HT1080 (cell line): Measurements from ENCODE around the gene ELOA. TPM values are rescaled to one million over a fixed set of nuclear protein-coding genes. Genes with fewer than 3 reads are reported as not detected.
"Not testable (repeated sequence)": the region's sequence is repeated elsewhere in the genome, so short reads cannot be mapped to it uniquely, and the experiment has no call there.

Source experiments
- DNase-seq: peaks from one replicate; pipeline ENCODE4 v3.0.0-alpha.2; 2015; ENCODE audit warnings: low read depth
- total RNA-seq: library from RNA; depleted of rRNA; stranded (reverse); fragments of >200 nt; shearing (Covaris generic); gene quantifications from 2 replicates; pipeline ENCODE4 v1.2.3, GENCODE V29; 2014

ELOA gene
- total RNA-seq, 1 experiment from 2014 or later = 105 TPM

DNA sequence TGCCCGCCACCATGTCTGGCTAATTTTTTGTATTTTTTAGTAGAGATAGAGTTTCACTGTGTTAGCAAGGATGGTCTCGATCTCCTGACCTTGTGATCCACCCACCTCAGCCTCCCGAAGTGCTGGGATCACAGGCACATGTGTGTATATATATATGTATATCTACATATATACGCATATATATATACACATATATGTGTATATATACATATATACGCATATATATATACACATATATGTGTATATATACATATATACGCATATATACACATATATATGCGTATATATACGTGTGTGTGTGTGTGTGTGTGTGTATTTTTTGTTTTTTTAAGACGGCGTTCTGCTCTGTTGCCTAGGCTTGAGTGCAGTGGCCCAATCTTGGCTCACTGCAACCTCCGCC, 39.9 kb downstream of the ELOA start:
- DNase-seq = not testable (repeated sequence)

- no peak for DNase-seq
Measured at GRCh38 chr1:23784846-23785245, 41.6 kb downstream of the ELOA start.

- DNase-seq = no peak
Measured at GRCh38 chr1:23787701-23788100, 44.4 kb downstream of the ELOA start.

GRCh38 chr1:23788695-23789094, 45.4 kb downstream of the ELOA start:
- DNase-seq = no peak

GRCh38 chr1:23790696-23791515, 47.6 kb downstream of the ELOA start, which contains the start of gene LYPLA2:
TSS of gene LYPLA2 (plus strand) at chr1:23791145. CDS start at chr1:23792683, 1,538 bp downstream.
- peak; percentile 90 for DNase-seq

DNA sequence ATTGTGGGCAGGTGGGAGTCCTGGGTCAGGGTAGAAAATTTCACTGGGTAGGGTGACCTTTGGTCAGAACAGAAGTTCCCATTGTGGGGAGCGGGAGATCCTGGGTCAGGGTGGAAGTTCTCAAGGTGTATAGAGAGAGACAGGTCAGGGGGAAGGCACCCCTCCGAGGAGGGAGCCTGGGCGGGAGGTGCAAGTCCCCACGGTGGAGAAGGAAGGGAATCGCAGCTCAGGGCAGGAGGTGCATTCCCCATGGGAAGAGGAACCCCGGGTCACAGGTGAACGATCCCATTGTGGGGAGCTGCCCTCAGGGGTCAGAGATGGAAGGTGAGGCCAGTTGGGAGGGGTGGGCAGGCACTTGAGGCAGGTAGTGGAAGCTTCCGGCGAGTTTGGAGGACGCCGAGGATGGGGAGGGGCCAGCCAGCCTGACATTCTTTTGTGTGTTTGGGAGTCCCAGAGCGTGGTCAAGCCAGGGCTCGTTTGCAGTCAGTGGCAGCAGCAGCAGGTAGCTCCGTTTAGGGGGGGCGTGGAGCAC, 48.3 kb downstream of the ELOA start:
- no peak for DNase-seq

DNA sequence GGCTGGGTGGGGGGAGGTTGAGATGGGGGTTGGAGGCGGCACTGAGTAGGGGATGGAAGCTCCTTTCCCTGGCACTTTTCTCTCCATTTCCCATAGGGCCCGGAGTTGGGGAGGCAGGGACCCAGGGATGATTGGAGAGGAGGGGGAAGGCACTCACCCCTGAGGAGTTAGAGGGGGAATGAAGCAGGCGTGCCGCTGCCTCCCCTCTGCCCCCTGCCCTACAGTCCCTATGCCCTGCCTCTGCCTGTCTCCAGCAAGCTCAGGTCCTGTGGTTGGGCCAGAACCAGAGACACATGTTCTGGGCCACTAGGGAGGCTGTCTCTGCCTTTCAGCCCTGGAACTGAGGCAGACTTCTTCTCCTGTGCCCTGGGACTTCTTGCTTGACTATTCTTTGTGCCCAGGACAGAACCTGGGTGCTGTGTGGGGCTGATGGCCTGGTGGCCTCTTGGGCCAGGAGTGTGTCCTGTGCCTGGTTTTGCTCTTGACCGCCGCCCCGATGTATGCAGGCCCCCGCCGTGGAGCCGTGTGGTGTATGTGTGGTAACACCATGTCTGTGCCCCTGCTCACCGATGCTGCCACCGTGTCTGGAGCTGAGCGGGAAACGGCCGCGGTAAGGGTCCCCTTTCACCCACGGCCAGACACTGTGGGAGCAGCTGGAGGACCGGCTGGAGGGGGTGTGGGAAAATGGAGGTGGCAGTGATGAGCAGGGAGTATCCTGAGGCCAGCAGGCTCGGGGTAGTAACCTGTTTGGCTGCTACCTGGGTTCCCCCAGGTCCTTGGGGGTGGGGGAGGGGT, 49.1 kb downstream of the ELOA start:
- DNase-seq = no peak

DNA sequence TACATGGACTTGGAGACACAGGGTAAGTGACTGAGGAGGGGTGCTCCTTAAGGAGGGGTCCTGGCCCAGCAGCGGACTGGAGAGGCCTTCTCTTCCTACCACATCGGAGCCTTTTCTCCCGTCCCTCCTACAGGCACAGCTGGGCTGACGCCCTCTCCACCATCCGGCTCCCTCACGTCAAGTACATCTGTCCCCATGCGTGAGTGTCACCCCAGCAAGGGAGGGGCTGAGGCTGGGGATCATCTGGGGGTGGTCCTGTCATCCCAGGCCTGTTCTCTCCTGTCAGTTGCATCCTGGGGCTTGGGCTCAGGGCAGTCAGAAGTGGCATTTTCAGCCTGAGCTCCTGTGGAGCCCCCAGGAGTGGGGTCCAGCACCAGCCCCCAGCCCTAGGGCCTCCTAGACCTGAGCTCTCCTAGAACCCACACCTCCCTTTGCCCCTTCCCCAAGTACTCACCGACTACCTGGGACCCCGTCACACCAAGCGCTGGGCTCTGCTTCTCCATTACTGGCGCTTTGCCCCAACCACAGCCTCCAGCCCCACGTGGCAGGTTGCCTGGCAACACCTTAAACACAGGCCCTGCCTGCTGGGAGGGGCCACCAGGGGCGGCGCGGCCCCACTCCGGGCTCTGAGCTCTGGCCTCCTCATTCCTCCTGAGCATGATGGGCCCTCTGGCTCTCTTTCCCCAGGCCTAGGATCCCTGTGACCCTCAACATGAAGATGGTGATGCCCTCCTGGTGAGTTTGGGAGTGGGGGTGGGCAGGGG, 49.9 kb downstream of the ELOA start:
- DNase-seq = peak; percentile 70

DNA sequence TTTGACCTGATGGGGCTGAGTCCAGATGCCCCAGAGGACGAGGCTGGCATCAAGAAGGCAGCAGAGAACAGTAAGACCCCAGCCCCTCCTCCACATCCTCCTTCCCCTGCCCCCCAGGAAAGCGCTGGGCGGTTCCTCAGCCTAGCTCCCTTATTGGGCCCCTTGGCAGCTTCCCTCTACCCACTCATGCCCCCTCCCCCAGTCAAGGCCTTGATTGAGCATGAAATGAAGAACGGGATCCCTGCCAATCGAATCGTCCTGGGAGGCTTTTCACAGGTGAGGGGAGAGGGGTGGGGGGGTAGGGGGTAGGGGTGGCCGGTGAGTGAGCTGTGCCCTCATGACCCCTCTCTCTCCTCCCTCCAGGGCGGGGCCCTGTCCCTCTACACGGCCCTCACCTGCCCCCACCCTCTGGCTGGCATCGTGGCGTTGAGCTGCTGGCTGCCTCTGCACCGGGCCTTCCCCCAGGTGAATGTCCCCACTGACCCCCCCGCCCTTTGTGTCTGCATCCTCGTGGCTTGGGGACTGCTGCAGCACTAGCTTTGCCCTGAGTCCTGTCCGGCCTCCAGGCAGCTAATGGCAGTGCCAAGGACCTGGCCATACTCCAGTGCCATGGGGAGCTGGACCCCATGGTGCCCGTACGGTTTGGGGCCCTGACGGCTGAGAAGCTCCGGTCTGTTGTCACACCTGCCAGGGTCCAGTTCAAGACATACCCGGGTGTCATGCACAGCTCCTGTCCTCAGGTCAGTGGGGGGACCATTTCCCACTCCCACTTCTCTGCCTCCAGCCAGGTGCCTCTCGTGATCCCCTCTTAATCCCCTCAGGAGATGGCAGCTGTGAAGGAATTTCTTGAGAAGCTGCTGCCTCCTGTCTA, 50.8 kb downstream of the ELOA start:
- DNase-seq = no peak

DNA sequence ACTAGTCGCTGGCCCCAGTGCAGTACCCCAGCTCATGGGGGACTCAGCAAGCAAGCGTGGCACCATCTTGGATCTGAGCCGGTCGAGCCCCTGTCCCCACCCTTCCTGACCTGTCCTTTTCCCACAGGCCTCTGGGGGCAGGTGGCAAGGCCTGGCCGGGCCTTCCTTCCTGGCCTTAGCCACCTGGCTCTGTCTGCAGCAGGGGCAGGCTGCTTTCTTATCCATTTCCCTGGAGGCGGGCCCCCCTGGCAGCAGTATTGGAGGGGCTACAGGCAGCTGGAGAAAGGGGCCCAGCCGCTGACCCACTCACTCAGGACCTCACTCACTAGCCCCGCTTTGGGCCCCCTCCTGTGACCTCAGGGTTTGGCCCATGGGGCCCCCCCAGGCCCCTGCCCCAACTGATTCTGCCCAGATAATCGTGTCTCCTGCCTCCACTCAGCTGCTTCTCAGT, 51.5 kb downstream of the ELOA start:
- DNase-seq = not testable (repeated sequence)

- DNase-seq = no peak
Measured at GRCh38 chr1:23795676-23796465, 52.6 kb downstream of the ELOA start.

DNA sequence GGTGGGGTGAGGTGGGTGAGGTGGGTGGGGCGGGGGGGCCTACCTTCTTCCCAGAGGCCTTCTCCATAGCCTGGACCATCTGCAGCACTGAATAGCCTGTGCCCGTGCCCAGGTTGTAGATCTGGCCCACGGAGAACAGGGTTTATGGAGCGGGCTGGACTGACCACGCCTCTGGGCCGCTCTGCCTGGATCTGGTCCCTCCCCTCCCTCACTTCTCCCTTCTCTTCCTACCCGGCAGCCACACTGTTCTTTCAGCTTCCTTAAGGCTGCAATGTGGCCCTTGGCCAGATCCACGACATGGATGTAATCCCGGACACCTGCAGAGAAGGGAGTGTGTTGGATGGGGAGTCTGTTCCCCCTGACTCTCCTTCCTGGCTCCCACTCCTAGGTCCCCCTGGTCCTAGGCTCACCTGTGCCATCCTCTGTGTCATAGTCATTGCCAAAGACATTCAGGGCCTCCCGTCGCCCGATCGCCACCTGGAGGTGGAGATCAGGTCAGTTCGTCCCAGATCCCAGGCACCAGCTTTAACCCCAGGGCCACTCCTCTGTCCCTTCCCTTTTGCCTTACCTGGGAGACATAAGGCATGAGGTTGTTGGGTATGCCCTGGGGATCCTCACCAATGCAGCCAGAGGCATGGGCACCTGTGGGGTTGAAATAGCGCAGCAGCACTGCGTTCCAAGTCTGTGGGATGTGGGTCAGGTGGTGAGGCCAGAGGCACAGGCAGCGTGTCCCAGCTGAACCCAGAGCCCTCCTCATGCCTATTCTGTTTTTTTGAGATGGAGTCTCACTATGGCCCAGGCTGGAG, 53.4 kb downstream of the ELOA start:
- no peak for DNase-seq

DNA sequence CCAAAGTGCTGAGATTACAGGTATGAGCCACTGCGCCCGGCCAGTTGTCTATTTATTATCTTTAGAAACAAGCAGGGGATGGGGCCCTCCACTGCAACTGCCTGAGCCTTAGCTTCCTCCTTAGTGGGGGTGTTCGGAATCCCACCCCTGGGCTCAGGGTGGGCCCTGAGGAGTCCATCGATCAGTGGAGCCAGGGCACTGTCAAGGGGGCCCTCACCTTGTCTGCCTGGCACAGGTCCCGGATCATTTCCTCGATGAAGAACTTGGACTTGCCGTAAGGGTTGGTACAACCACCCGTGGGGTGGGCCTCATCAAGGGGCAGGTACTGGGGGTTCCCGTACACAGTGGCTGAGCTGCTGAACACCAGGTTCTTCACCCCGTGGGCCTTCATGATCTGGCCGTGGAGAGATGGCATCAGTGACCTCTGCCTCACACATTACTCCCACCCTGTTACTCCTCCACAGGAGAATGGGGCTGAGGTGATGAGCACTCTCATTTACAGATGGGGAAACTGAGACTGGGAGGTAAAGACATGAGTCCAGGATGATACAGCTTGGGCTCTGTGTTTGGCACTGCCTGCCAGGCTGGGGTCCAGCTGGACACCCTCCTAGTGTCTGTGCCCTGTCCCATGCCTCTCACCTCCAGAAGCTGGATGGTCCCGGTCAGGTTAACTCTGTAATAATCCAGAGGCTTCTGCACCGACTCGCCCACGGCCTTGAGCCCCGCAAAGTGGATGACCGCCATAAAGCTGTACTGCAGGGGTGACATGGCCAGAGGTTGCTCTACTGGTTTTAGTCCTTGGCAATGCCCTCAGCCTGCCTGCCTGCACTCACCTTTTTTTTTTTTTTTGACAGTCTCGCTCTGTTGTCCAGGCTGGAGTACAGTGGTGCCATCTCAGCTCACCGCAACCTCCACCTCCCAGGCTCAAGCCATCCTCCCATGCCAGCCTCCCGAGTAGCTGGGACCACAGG, 54.5 kb downstream of the ELOA start:
- no peak for DNase-seq

DNA sequence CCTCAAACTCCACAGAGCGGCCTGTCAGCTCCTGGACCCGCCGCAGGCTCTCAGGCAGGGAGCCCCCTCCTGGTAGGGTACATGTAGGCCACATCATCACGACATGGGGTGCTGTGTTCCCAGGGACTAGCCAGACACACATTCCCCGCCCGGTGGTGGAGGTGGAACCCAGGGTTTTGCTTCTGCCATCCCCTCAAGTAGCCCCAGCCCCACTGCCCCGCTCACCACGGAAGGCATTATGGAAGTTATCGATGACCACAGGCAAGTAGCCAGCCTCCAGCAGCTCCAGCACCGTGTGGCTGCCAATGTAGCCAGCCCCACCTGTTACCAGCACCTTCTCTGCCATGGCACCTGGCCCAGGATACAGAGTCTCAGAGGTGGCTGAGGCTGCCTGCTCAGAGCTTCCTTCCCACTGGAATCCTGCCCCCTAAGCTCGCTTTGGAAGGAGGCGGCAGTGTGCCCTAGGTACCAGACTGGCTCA, 55.4 kb downstream of the ELOA start:
- no peak for DNase-seq

- no peak for DNase-seq
Measured at GRCh38 chr1:23799255-23799569, 55.9 kb downstream of the ELOA start.

GRCh38 chr1:23799570-23800399, 56.5 kb downstream of the ELOA start:
- DNase-seq = peak; percentile 96
